Testis (tissue), 3 donors: Measurements from ENCODE around the gene TBC1D1. TPM values are rescaled to one million over a fixed set of nuclear protein-coding genes. Genes with fewer than 3 reads are reported as not detected.

Source experiments
- DNase-seq: peaks from one replicate; pipeline ENCODE4 v3.0.0-alpha.2; 2019
- H3K27ac ChIP-seq, 2 donors: fragments of 200-600 bp; sonication (generic); one replicate each; pipeline ENCODE4 v1.5.1; 2019
- H3K27me3 ChIP-seq: fragments of 200-600 bp; sonication (generic); one replicate; pipeline ENCODE4 v1.5.1; 2019
- H3K36me3 ChIP-seq: fragments of 200-600 bp; sonication (generic); one replicate; pipeline ENCODE4 v1.5.1; 2017; ENCODE audit warnings: low read depth; ENCODE audit errors: missing control alignments
- H3K4me1 ChIP-seq: fragments of 200-600 bp; sonication (generic); one replicate; pipeline ENCODE4 v1.5.1; 2019
- H3K4me3 ChIP-seq, 2 donors: fragments of 200-600 bp; sonication (generic); one replicate each; pipeline ENCODE4 v1.5.1; 2017 to 2019
- H3K9me3 ChIP-seq: fragments of 200-600 bp; sonication (generic); one replicate; pipeline ENCODE4 v1.5.1; 2017
- POLR2A ChIP-seq: fragments of 450-650 bp; IDR thresholded peaks from one replicate; pipeline ENCODE4 v1.6.1; 2017; ENCODE audit warnings: antibody characterized with exemption, mild to moderate bottlenecking, moderate library complexity
- WGBS, 2 donors: methylation state at CpG; one replicate each; pipeline ENCODE4 v1.1.5; 2018; 5-methylcytosine and 5-hydroxymethylcytosine counted together
- intact Hi-C: fragments of 100-400 bp; cut with DNase I; formaldehyde crosslinking; loops from one replicate; pipeline ENCODE4 v1.15.1; 2023; ENCODE audit warnings: low total_unique reads
- polyA plus RNA-seq: library from polyadenylated mRNA; stranded (reverse); fragments of 350-450 nt; fragmentation: Illumina TruSeq; extraction: RNeasy Lipid Tissue Mini Kit (QIAGEN cat#74804); gene quantifications from one replicate; pipeline ENCODE4 v1.2.3, GENCODE V29; 2014; ENCODE audit warnings: low read depth, low replicate concordance; ENCODE audit not compliant: insufficient read depth
- total RNA-seq, 2 donors: library from RNA; depleted of rRNA; stranded (reverse); fragments of >200 nt; gene quantifications; one replicate each; pipeline ENCODE4 v1.2.3, GENCODE V29; 2016
- TF ChIP-seq, protein P1 (sequence below), 3 experiments: fragments of 450-650 bp in 2 of 3; fragments of 200-600 bp in 1 of 3; sonication (generic) in 1 of 3; IDR thresholded peaks; one replicate each; pipeline ENCODE4 v1.5.1; 2016 to 2019; ENCODE audit warnings: antibody characterized with exemption in 3 of 3, mild to moderate bottlenecking in 2 of 3, moderate library complexity in 1 of 3

The TBC1D1 gene
- total and polyA plus RNA-seq, 3 donors from 2014 or later: 130 to 208 (median 167) TPM

DNA sequence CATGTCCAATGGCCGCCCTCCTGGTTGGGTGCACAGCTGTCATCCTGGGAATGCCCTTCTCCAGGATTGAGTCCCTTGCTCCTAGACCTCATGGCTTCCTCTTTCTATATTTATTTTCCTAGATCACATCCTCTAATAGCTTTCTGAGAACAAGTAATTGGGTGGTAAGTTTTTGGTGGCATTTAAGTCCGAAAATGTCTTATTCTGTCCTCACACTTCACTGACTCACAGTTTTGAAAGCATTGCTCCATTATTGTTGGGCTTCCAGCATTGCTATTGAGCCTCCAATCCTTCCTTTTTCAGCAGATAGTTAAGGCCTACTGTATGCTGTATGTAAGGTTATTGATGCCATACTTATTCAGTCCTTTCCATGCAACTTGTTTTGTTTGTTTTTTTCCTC is 38.5 kb upstream of the TBC1D1 start:
- no peak for TF ChIP-seq POLR2A
- TF ChIP-seq, protein P1, sequence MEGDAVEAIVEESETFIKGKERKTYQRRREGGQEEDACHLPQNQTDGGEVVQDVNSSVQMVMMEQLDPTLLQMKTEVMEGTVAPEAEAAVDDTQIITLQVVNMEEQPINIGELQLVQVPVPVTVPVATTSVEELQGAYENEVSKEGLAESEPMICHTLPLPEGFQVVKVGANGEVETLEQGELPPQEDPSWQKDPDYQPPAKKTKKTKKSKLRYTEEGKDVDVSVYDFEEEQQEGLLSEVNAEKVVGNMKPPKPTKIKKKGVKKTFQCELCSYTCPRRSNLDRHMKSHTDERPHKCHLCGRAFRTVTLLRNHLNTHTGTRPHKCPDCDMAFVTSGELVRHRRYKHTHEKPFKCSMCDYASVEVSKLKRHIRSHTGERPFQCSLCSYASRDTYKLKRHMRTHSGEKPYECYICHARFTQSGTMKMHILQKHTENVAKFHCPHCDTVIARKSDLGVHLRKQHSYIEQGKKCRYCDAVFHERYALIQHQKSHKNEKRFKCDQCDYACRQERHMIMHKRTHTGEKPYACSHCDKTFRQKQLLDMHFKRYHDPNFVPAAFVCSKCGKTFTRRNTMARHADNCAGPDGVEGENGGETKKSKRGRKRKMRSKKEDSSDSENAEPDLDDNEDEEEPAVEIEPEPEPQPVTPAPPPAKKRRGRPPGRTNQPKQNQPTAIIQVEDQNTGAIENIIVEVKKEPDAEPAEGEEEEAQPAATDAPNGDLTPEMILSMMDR (IDR thresholded peaks at IDR 0.05): no peak
- 69 to 82% methylated on average over 2 of the region's 2 CpGs for WGBS, 2 donors
- Histone ChIP-seq H3K4me3 (no peak overlapping the region), H3K9me3 (no peaks in the 10 kb centered on the region), H3K4me1 (no peaks in the 10 kb centered on the region), H3K27me3 (no peaks in the 10 kb centered on the region), H3K27ac (no peak overlapping the region), H3K36me3 (no peaks in the 10 kb centered on the region)
- intact Hi-C loops: no loop called here
- no peak for DNase-seq

DNA sequence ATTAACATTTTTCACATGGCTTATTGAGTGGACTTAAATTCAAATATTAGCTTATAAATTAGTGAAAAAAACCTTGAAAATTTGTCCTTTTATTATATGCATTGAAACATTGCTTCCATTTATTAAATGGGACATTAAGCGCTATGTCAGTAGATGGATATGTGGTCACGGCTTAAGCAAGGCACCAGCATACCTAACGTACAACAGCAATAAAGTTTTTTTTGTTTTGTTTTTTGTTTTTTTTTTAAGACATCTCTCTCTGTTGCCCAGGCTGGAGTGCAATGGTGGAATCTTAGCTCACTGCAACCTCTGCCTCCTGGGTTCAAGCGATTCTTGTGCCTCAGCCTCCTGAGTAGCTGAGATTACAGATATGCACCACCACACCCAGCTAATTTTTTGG is 32.8 kb upstream of the TBC1D1 start:
- Histone ChIP-seq H3K27me3 (no peaks in the 10 kb centered on the region), H3K9me3 (no peaks in the 10 kb centered on the region), H3K4me3 (no peak overlapping the region), H3K27ac (no peak overlapping the region), H3K4me1 (no peaks in the 10 kb centered on the region), H3K36me3 (no peaks in the 10 kb centered on the region)
- WGBS, 2 donors: 80 to 87% methylated on average over 4 of the region's 4 CpGs
- no peak for DNase-seq
- intact Hi-C loops: no loop called here
- no peak for TF ChIP-seq POLR2A
- TF ChIP-seq, protein P1 (IDR thresholded peaks at IDR 0.05): no peak

GRCh38 chr4:37858872-37859271 is 32.0 kb upstream of the TBC1D1 start:
- intact Hi-C loops: no loop called here
- H3K9me3 ChIP-seq: no peaks in the 10 kb centered on the region
- no peaks in the 10 kb centered on the region for H3K36me3 ChIP-seq
- DNase-seq: no peak
- H3K27me3 ChIP-seq: no peaks in the 10 kb centered on the region
- no peak overlapping the region for H3K4me3 ChIP-seq
- TF ChIP-seq POLR2A: no peak
- TF ChIP-seq, protein P1 (IDR thresholded peaks at IDR 0.05): no peak
- H3K4me1 ChIP-seq: no peaks in the 10 kb centered on the region
- no peak overlapping the region for H3K27ac ChIP-seq

DNA sequence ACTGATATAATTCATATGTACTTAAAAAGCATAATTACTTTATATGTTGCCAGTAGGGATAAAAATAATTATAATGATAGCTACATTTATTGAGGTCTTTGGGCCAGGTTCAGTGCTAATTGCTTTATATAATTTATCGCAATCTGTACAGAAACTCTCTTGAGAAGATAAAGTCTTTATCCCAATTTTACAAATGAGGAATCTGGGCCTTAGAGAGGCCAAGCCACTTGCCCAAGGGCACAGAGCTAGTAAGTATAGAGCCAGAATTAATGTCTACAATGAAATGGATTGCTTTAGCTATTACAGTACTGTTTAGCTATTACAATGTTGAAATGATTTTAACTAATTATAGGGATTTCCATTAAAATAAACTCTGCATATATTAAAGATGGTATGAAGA is 30.6 kb upstream of the TBC1D1 start:
- Histone ChIP-seq H3K36me3 (no peaks in the 10 kb centered on the region), H3K27me3 (no peaks in the 10 kb centered on the region), H3K4me1 (no peaks in the 10 kb centered on the region), H3K27ac (no peak overlapping the region), H3K9me3 (no peaks in the 10 kb centered on the region), H3K4me3 (no peak overlapping the region)
- DNase-seq: no peak
- TF ChIP-seq, protein P1 (IDR thresholded peaks at IDR 0.05): no peak
- no peak for TF ChIP-seq POLR2A
- intact Hi-C loops: no loop called here
- WGBS, 2 donors: 89 to 91% methylated on average over 1 of the region's 1 CpG

GRCh38 chr4:37862961-37863360 is 27.9 kb upstream of the TBC1D1 start:
- no peak for TF ChIP-seq POLR2A
- TF ChIP-seq, protein P1 (IDR thresholded peaks at IDR 0.05): no peak
- 86 to 91% methylated on average over 4 of the region's 4 CpGs for WGBS, 2 donors
- intact Hi-C loops: no loop called here

More at GRCh38 chr4:37862961-37863360, 27.9 kb upstream of the TBC1D1 start:
- no peak overlapping the region for H3K27ac ChIP-seq
- no peak overlapping the region for H3K4me3 ChIP-seq
- H3K4me1 ChIP-seq: no peaks in the 10 kb centered on the region
- H3K36me3 ChIP-seq: no peaks in the 10 kb centered on the region
- H3K27me3 ChIP-seq: no peaks in the 10 kb centered on the region
- no peak for DNase-seq
- H3K9me3 ChIP-seq: no peaks in the 10 kb centered on the region
